Measurements from ENCODE around the gene MATCAP1. TPM values are rescaled to one million over a fixed set of nuclear protein-coding genes. Genes with fewer than 3 reads are reported as not detected.

MATCAP1 gene
- total and polyA plus RNA-seq, 2 donors = 5.2 to 24.6 TPM

DNA sequence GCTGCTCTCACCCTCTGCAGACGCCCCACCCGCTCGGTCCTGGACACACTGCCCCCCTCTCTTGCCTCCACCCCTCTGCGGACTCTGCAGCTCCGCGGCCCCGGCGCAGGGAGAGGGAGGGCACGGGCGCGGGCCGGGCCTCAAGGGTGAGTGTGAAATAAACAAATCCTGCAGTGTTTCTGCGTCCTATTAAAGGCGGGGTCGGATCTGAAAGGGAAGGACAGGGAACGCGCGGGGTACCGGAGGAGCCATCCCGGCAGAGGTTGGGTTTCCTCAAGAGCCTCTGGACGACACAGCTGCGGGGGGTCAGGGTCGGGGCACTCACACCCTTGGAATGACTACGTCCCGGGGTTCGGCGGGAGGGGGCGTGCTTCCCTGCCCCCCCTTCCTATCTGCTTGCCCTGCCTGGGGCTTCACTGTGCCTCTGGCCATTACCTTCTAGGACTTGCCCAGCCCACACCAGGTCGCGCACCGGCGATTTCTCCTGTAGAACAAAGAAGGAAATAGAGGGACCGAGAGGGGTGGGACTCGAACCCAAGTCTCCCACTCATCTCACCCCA, 19.7 kb downstream of the MATCAP1 start:
- Histone ChIP-seq H3K4me3 (ENCODE audit: low read length in 2 of 2) (no peak overlapping the region), H3K27me3 (ENCODE audit: control insufficient read depth in 2 of 2, insufficient read depth in 1 of 2, low read length in 1 of 2) (peaks cover 84 to 99% of the 10 kb centered on the region in 2 donors), H3K36me3 (ENCODE audit: control insufficient read depth in 2 of 2, insufficient read depth in 2 of 2, low read length in 1 of 2) (peaks cover 0 to 3% of the 10 kb centered on the region in 2 donors), H3K9me3 (ENCODE audit: control insufficient read depth in 2 of 2, insufficient read depth in 1 of 2, low read length in 1 of 2) (peaks cover 0 to 25% of the 10 kb centered on the region in 2 donors), H3K27ac (ENCODE audit: low read depth in 1 of 2, low read length in 1 of 2) (no peak overlapping the region), H3K4me1 (ENCODE audit: control insufficient read depth in 2 of 2, insufficient read depth in 2 of 2, low read length in 2 of 2) (peaks cover 10 to 45% of the 10 kb centered on the region in 2 donors)
- WGBS = 2% methylated on average over 34 of the region's 34 CpGs
- DNase-seq (ENCODE audit: low read depth in 6 of 9, low spot score in 9 of 9) = no peak

DNA sequence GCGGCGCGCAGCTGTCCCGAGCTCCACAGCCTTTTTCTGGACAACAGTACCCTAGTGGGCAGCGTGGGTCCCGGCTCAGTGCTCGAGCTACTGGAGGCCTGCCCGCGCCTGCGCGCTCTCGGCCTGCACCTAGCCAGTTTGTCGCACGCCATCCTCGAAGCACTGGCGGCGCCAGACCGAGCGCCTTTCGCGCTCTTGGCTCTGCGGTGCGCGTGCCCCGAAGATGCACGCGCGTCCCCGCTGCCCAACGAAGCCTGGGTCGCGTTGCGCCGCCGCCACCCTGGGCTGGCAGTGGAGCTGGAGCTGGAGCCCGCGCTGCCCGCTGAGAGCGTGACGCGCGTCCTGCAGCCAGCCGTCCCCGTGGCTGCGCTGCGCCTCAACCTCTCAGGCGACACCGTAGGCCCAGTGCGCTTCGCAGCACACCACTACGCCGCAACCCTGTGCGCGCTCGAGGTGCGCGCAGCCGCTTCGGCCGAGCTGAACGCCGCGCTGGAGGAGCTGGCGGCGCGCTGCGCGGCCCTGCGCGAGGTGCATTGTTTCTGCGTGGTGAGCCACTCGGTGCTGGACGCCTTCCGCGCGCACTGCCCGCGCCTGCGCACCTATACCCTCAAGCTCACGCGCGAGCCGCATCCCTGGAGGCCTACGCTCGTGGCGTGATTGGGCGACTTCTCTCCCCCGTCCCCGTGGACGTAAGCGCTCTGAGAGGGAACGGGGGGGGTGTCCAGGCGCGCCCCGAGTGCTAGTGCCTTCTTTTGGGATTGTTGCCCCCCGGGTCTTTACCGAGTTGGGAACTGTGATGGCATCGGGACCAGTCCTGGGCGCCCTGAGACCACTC, 20.4 kb downstream of the MATCAP1 start:
- Histone ChIP-seq H3K27me3 (ENCODE audit: control insufficient read depth in 2 of 2, insufficient read depth in 1 of 2, low read length in 1 of 2) (peaks cover 77 to 97% of the 10 kb centered on the region in 2 donors), H3K9me3 (ENCODE audit: control insufficient read depth in 2 of 2, insufficient read depth in 1 of 2, low read length in 1 of 2) (peaks cover 0 to 25% of the 10 kb centered on the region in 2 donors), H3K4me3 (ENCODE audit: low read length in 2 of 2) (peak overlapping the region in 1 of 2 donors; percentile 10), H3K27ac (ENCODE audit: low read depth in 1 of 2, low read length in 1 of 2) (no peak overlapping the region), H3K36me3 (ENCODE audit: control insufficient read depth in 2 of 2, insufficient read depth in 2 of 2, low read length in 1 of 2) (peaks cover 0 to 3% of the 10 kb centered on the region in 2 donors), H3K4me1 (ENCODE audit: control insufficient read depth in 2 of 2, insufficient read depth in 2 of 2, low read length in 2 of 2) (peaks cover 17 to 52% of the 10 kb centered on the region in 2 donors)
- no peak for DNase-seq (ENCODE audit: low read depth in 6 of 9, low spot score in 9 of 9)
- 2% methylated on average over 99 of the region's 99 CpGs for WGBS

GRCh38 chr16:67162506-67163163, 21.1 kb downstream of the MATCAP1 start:
- no peak overlapping the region for H3K27ac ChIP-seq (ENCODE audit: low read depth in 1 of 2, low read length in 1 of 2)

DNA sequence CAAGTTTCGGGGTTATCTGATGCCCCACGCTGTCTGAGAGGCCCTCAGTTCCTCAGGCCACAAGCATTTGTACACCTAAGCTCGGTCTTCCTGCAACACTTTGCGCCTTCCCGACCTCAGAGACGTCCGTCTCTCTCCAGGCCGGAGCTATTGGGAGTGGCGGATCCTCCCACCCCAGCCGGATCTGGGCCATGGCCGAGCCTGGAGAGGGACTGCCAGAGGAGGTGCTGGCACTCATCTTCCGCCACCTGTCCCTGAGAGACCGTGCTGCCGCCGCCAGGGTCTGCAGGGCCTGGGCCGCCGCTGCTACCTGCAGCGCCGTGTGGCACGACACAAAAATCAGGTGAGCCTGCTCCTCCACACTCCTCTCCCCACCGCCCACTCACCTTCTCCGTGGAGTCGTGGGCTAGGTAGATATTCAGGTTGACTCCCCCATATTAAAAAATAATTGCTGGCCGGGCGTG, 22.1 kb downstream of the MATCAP1 start:
- DNase-seq (ENCODE audit: low read depth in 6 of 9, low spot score in 9 of 9) = no peak
- Histone ChIP-seq H3K36me3 (ENCODE audit: control insufficient read depth in 2 of 2, insufficient read depth in 2 of 2, low read length in 1 of 2) (peaks cover 0 to 3% of the 10 kb centered on the region in 2 donors), H3K27me3 (ENCODE audit: control insufficient read depth in 2 of 2, insufficient read depth in 1 of 2, low read length in 1 of 2) (peaks cover 63 to 96% of the 10 kb centered on the region in 2 donors), H3K27ac (ENCODE audit: low read depth in 1 of 2, low read length in 1 of 2) (no peak overlapping the region), H3K9me3 (ENCODE audit: control insufficient read depth in 2 of 2, insufficient read depth in 1 of 2, low read length in 1 of 2) (peaks cover 0 to 21% of the 10 kb centered on the region in 2 donors), H3K4me1 (ENCODE audit: control insufficient read depth in 2 of 2, insufficient read depth in 2 of 2, low read length in 2 of 2) (peaks cover 19 to 57% of the 10 kb centered on the region in 2 donors), H3K4me3 (ENCODE audit: low read length in 2 of 2) (no peak overlapping the region)
- WGBS = 60% methylated on average over 25 of the region's 25 CpGs

More at GRCh38 chr16:67162506-67163163, 21.1 kb downstream of the MATCAP1 start:
- H3K4me1 ChIP-seq (ENCODE audit: control insufficient read depth in 2 of 2, insufficient read depth in 2 of 2, low read length in 2 of 2) = peaks cover 19 to 57% of the 10 kb centered on the region in 2 donors
- peaks cover 0 to 25% of the 10 kb centered on the region in 2 donors for H3K9me3 ChIP-seq (ENCODE audit: control insufficient read depth in 2 of 2, insufficient read depth in 1 of 2, low read length in 1 of 2)
- peaks cover 70 to 96% of the 10 kb centered on the region in 2 donors for H3K27me3 ChIP-seq (ENCODE audit: control insufficient read depth in 2 of 2, insufficient read depth in 1 of 2, low read length in 1 of 2)
- WGBS = 10% methylated on average over 44 of the region's 44 CpGs
- peaks cover 0 to 3% of the 10 kb centered on the region in 2 donors for H3K36me3 ChIP-seq (ENCODE audit: control insufficient read depth in 2 of 2, insufficient read depth in 2 of 2, low read length in 1 of 2)
- no peak for DNase-seq (ENCODE audit: low read depth in 6 of 9, low spot score in 9 of 9)
- H3K4me3 ChIP-seq (ENCODE audit: low read length in 2 of 2) = peak overlapping the region in 1 of 2 donors; percentile 10

- peak in 3 of 9 donors; percentile 43 to 77 (median 51) for DNase-seq (ENCODE audit: low read depth in 6 of 9, low spot score in 9 of 9)
- peaks cover 54 to 96% of the 10 kb centered on the region in 2 donors for H3K27me3 ChIP-seq (ENCODE audit: control insufficient read depth in 2 of 2, insufficient read depth in 1 of 2, low read length in 1 of 2)
- 11% methylated on average over 34 of the region's 34 CpGs for WGBS
- peak overlapping the region; percentile 61 to 79 for H3K4me3 ChIP-seq (ENCODE audit: low read length in 2 of 2)
- H3K27ac ChIP-seq (ENCODE audit: low read depth in 1 of 2, low read length in 1 of 2) = peak overlapping the region; percentile 79 to 86
- H3K4me1 ChIP-seq (ENCODE audit: control insufficient read depth in 2 of 2, insufficient read depth in 2 of 2, low read length in 2 of 2) = peaks cover 23 to 59% of the 10 kb centered on the region in 2 donors
- H3K36me3 ChIP-seq (ENCODE audit: control insufficient read depth in 2 of 2, insufficient read depth in 2 of 2, low read length in 1 of 2) = peaks cover 0 to 3% of the 10 kb centered on the region in 2 donors
- peaks cover 0 to 16% of the 10 kb centered on the region in 2 donors for H3K9me3 ChIP-seq (ENCODE audit: control insufficient read depth in 2 of 2, insufficient read depth in 1 of 2, low read length in 1 of 2)
Measured at GRCh38 chr16:67158637-67159600, 24.8 kb downstream of the MATCAP1 start.

DNA sequence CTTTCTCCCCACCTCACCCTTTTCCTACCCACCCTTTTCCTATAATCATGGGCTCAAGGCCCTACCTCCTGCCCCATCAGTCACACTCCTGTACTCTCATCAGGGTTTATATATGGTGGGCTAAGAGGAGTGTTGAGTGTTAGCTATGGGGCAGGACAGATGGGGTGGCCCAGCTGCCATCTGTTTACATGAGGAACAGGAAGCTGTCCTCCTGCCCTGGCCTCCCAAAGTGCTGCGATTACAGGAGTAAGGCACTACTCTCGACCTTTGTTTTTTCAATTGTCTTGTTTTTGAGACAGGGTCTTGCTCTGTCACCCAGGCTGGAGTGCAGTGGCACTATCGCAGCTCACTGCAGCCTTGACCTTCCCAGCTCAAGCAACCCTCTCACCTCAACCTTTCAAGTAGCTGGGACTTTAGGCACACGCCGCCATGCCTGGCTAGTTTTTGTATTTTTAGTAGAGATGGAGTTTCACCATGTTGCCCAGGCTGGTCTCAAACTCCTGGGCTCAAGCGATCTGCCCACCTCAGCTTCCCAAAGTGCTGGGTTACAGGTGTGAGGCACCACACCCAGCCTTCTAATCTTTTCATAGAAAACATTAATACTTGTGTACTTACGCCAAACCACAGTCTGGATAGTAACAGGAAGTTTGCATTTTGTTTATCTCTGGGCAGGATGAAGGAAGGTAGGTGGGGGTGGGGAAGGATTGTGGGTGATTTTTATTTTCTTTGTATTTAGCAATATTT, 25.7 kb downstream of the MATCAP1 start:
- Histone ChIP-seq H3K9me3 (ENCODE audit: control insufficient read depth in 2 of 2, insufficient read depth in 1 of 2, low read length in 1 of 2) (peaks cover 0 to 14% of the 10 kb centered on the region in 2 donors), H3K36me3 (ENCODE audit: control insufficient read depth in 2 of 2, insufficient read depth in 2 of 2, low read length in 1 of 2) (peaks cover 0 to 3% of the 10 kb centered on the region in 2 donors), H3K4me3 (ENCODE audit: low read length in 2 of 2) (no peak overlapping the region), H3K27ac (ENCODE audit: low read depth in 1 of 2, low read length in 1 of 2) (no peak overlapping the region), H3K4me1 (ENCODE audit: control insufficient read depth in 2 of 2, insufficient read depth in 2 of 2, low read length in 2 of 2) (peaks cover 20 to 53% of the 10 kb centered on the region in 2 donors), H3K27me3 (ENCODE audit: control insufficient read depth in 2 of 2, insufficient read depth in 1 of 2, low read length in 1 of 2) (peaks cover 45 to 96% of the 10 kb centered on the region in 2 donors)
- no peak for DNase-seq (ENCODE audit: low read depth in 6 of 9, low spot score in 9 of 9)
- WGBS = 86% methylated on average over 7 of the region's 7 CpGs

GRCh38 chr16:67157106-67157748, 26.5 kb downstream of the MATCAP1 start:
- DNase-seq (ENCODE audit: low read depth in 6 of 9, low spot score in 9 of 9) = no peak
- peaks cover 0 to 3% of the 10 kb centered on the region in 2 donors for H3K36me3 ChIP-seq (ENCODE audit: control insufficient read depth in 2 of 2, insufficient read depth in 2 of 2, low read length in 1 of 2)
- peaks cover 0 to 11% of the 10 kb centered on the region in 2 donors for H3K9me3 ChIP-seq (ENCODE audit: control insufficient read depth in 2 of 2, insufficient read depth in 1 of 2, low read length in 1 of 2)
- WGBS = 91% methylated on average over 7 of the region's 7 CpGs
- H3K27me3 ChIP-seq (ENCODE audit: control insufficient read depth in 2 of 2, insufficient read depth in 1 of 2, low read length in 1 of 2) = peaks cover 42 to 96% of the 10 kb centered on the region in 2 donors
- H3K4me1 ChIP-seq (ENCODE audit: control insufficient read depth in 2 of 2, insufficient read depth in 2 of 2, low read length in 2 of 2) = peaks cover 17 to 46% of the 10 kb centered on the region in 2 donors
- H3K27ac ChIP-seq (ENCODE audit: low read depth in 1 of 2, low read length in 1 of 2) = no peak overlapping the region
- no peak overlapping the region for H3K4me3 ChIP-seq (ENCODE audit: low read length in 2 of 2)
